Uterus (tissue), 4 donors: ENCODE results near the gene LETM1. TPM values are rescaled to one million over a fixed set of nuclear protein-coding genes. Genes with fewer than 3 reads are reported as not detected.

Experiments used
- DNase-seq, 2 donors: peaks; one replicate each; pipeline ENCODE4 v3.0.0-alpha.2; 2019 to 2020
- H3K27ac ChIP-seq, 2 donors: fragments of 200-600 bp; sonication (generic); 1 replicate in 1 of 2; 2 replicates in 1 of 2; pipeline ENCODE4 v1.5.1; 2016 to 2018
- H3K27me3 ChIP-seq, 2 donors: fragments of 200-600 bp; sonication (generic); one replicate each; pipeline ENCODE4 v1.5.1; 2018 to 2019; ENCODE audit warnings: control low read depth in 1 of 2
- H3K36me3 ChIP-seq, 2 donors: fragments of 200-600 bp; sonication (generic); one replicate each; pipeline ENCODE4 v1.5.1; 2019; ENCODE audit warnings: control low read depth in 1 of 2
- H3K4me1 ChIP-seq, 2 donors: fragments of 200-600 bp; sonication (generic); one replicate each; pipeline ENCODE4 v1.5.1; 2018 to 2019; ENCODE audit warnings: control low read depth in 1 of 2
- H3K4me3 ChIP-seq, 2 donors: fragments of 200-600 bp; sonication (generic); 1 replicate in 1 of 2; 2 replicates in 1 of 2; pipeline ENCODE4 v1.5.1; 2018 to 2019; ENCODE audit warnings: mild to moderate bottlenecking in 1 of 2
- H3K9me3 ChIP-seq, 2 donors: fragments of 200-600 bp; sonication (generic); one replicate each; pipeline ENCODE4 v1.5.1; 2019; ENCODE audit warnings: control low read depth in 1 of 2
- POLR2A ChIP-seq, 2 donors: fragments of 450-650 bp; IDR thresholded peaks; one replicate each; pipeline ENCODE4 v1.6.1; 2016; ENCODE audit warnings: antibody characterized with exemption in 2 of 2, mild to moderate bottlenecking in 1 of 2, moderate library complexity in 1 of 2
- intact Hi-C: fragments of 100-400 bp; cut with DNase I; formaldehyde crosslinking; loops from one replicate; pipeline ENCODE4 v1.15.1; 2023; ENCODE audit warnings: low total_unique reads
- total RNA-seq, 4 donors: library from RNA; depleted of rRNA in 3 of 4; stranded (reverse); fragments of >200 nt in 3 of 4; gene quantifications; one replicate each; pipeline versions ENCODE4 v1.1.0 to v1.2.4, GENCODE V29; 2014 to 2023
- TF ChIP-seq, protein P1 (sequence below), 4 experiments: fragments of 200-600 bp in 2 of 4; fragments of 450-650 bp in 2 of 4; sonication (generic) in 2 of 4; IDR thresholded peaks; one replicate each; pipeline ENCODE4 v1.5.1; 2016 to 2019; ENCODE audit warnings: antibody characterized with exemption in 4 of 4, mild to moderate bottlenecking in 2 of 4, moderate library complexity in 1 of 4
- donor health status: DM: yes; HTN: yes; CAD: no.

Gene LETM1
- total RNA-seq, 4 donors from 2014 or later: 12.4 to 44.3 (median 31.3) TPM

- TF ChIP-seq, protein P1, sequence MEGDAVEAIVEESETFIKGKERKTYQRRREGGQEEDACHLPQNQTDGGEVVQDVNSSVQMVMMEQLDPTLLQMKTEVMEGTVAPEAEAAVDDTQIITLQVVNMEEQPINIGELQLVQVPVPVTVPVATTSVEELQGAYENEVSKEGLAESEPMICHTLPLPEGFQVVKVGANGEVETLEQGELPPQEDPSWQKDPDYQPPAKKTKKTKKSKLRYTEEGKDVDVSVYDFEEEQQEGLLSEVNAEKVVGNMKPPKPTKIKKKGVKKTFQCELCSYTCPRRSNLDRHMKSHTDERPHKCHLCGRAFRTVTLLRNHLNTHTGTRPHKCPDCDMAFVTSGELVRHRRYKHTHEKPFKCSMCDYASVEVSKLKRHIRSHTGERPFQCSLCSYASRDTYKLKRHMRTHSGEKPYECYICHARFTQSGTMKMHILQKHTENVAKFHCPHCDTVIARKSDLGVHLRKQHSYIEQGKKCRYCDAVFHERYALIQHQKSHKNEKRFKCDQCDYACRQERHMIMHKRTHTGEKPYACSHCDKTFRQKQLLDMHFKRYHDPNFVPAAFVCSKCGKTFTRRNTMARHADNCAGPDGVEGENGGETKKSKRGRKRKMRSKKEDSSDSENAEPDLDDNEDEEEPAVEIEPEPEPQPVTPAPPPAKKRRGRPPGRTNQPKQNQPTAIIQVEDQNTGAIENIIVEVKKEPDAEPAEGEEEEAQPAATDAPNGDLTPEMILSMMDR (IDR thresholded peaks at IDR 0.05): no peak
- TF ChIP-seq POLR2A (IDR thresholded peaks at IDR 0.05): no peak
- H3K27me3 ChIP-seq: peaks cover 0 to 5% of the 10 kb centered on the region in 2 donors
- intact Hi-C loops: no loop called here
Measured at GRCh38 chr4:1801286-1801958, 54.5 kb downstream of the LETM1 start.

DNA sequence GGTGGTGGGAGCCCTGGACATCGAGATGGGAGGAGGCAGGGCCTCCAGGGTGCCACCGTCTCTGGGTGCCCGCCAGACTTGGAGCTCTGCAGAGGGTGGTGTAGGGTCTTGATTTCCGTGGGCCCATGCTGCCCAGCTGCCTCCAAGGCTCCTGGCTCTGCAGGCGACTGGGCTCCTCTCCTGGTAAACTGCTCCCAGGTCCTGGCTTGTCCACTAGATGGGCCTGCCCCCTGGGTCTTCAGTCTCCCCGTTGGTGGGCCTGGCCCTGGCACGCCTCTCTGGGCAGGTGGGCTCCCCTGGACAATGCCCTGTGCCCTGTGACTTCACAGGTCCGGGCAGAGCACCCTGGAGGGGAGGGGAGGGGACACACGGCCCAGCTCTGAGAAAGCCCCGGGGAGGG is 55.2 kb downstream of the LETM1 start:
- TF ChIP-seq POLR2A (IDR thresholded peaks at IDR 0.05): no peak
- TF ChIP-seq, protein P1 (IDR thresholded peaks at IDR 0.05): no peak
- H3K27me3 ChIP-seq: peaks cover 4 to 11% of the 10 kb centered on the region in 2 donors
- no peaks in the 10 kb centered on the region for H3K36me3 ChIP-seq
- H3K27ac ChIP-seq: no peak overlapping the region
- intact Hi-C loops: no loop called here
- no peak overlapping the region for H3K4me3 ChIP-seq
- no peak for DNase-seq
- H3K9me3 ChIP-seq: no peaks in the 10 kb centered on the region
- no peaks in the 10 kb centered on the region for H3K4me1 ChIP-seq

More at GRCh38 chr4:1801286-1801958, 54.5 kb downstream of the LETM1 start:
- no peak for DNase-seq
- Histone ChIP-seq H3K27ac (no peak overlapping the region), H3K9me3 (no peaks in the 10 kb centered on the region), H3K36me3 (no peaks in the 10 kb centered on the region), H3K4me1 (no peaks in the 10 kb centered on the region), H3K4me3 (no peak overlapping the region)

- TF ChIP-seq POLR2A (IDR thresholded peaks at IDR 0.05): no peak
- TF ChIP-seq, protein P1 (IDR thresholded peaks at IDR 0.05): no peak
- no peak overlapping the region for H3K27ac ChIP-seq
- intact Hi-C loops: no loop called here
- no peaks in the 10 kb centered on the region for H3K9me3 ChIP-seq
- H3K4me1 ChIP-seq: peaks cover 0 to 7% of the 10 kb centered on the region in 2 donors
- no peaks in the 10 kb centered on the region for H3K36me3 ChIP-seq
- H3K27me3 ChIP-seq: peaks cover 8 to 15% of the 10 kb centered on the region in 2 donors
- H3K4me3 ChIP-seq: no peak overlapping the region
- DNase-seq: no peak
Measured at GRCh38 chr4:1799387-1800375, 56.3 kb downstream of the LETM1 start.

GRCh38 chr4:1798580-1799386 is 57.2 kb downstream of the LETM1 start:
- intact Hi-C loops: no loop called here
- Histone ChIP-seq H3K36me3 (no peaks in the 10 kb centered on the region), H3K27me3 (peaks cover 15 to 16% of the 10 kb centered on the region in 2 donors), H3K27ac (no peak overlapping the region), H3K4me1 (peaks cover 0 to 16% of the 10 kb centered on the region in 2 donors), H3K9me3 (no peaks in the 10 kb centered on the region), H3K4me3 (no peak overlapping the region)
- no peak for DNase-seq
- TF ChIP-seq POLR2A (IDR thresholded peaks at IDR 0.05): no peak
- TF ChIP-seq, protein P1 (IDR thresholded peaks at IDR 0.05): no peak
